ENCODE data around the gene FRS2. TPM values are rescaled to one million over a fixed set of nuclear protein-coding genes. Genes with fewer than 3 reads are reported as not detected.

Gene FRS2
- total RNA-seq, 2 donors from 2014 or later, result 35.0 to 39.1 TPM

DNA sequence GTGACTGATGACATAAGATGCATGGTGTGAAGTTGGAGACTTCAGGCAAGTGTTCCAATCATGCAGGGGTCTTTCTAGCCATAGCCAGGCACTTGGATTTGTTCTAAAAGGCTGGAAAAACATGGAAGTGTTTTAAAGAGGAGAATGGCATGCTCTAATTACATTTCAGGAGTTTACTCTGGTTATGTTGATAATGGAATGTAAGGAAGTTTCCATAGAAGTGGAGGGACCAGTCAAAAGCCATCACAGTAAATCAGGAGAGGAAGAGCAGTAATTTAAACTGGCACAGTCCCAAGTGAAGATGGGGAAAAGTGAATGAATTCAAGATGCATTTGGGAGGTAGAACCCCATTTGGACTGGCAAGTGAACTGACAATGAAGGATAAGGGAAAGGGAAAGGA lies 13.9 kb upstream of the FRS2 start:
- intact Hi-C loops (cut with DNase I), result no loop called here
- DNase-seq (ENCODE audit: low spot score), result no peak

DNA sequence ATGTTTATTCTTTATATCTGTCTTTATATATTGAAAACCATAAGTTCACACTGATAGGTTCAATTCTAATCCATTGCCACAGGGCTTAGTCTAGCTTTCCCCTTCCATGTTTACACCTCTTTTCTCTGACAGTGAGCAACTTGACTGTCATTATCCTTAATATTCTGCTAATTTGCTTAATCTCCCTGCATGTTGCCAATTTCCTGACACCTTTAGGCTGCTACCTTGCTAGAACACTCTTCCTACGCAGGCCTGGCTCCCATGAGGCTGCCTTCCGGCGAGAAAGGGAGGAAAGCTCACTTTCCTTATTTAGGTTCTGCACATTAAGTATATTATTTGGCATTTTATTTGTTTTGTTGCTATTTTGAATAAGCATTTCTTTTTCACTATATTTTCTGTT lies 12.8 kb upstream of the FRS2 start:
- DNase-seq (ENCODE audit: low spot score), result no peak
- intact Hi-C loops (cut with DNase I), result no loop called here

DNA sequence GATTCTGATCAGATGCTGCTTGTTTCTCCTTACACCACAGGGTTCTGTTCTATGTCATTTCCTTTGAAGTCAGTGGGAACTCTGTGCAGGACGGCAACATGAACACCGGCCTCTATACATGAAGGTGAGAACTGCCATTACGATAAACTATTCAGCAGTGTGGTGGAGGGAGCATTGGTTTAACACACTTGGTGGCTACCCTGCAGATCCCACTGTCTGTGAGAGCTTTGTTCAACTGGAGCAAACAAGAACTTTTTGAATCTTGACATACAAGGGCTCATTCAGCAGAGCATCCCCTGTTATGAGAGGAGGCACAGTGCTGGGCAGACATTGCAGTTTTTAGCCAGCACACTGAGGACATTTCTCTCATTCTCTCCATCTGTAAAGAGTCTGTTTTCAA lies 10.7 kb upstream of the FRS2 start:
- intact Hi-C loops (cut with DNase I), result no loop called here

DNA sequence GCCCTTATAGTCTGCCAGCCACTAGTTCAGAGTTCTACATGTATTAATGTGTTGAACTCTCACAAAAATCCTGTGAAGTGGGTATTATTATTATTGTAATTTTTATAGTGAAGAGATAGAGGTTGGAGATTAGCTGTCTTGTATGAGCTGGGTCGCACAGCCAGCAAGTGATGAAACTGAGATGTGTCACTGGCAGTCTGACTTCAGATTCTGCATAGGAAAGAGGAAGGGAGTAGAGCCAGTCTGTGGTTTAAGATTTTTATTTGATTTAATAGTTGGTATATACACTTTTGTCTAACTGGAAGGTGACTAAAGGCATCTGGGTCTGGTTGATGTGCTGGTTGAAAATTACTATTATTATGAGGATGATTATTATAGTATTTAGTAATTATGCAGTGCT lies 5.8 kb upstream of the FRS2 start:
- intact Hi-C loops (cut with DNase I), result no loop called here
- DNase-seq (ENCODE audit: low spot score), result no peak

More for the DNA sequence above, 10.7 kb upstream of the FRS2 start:
- no peak for DNase-seq (ENCODE audit: low spot score)

DNA sequence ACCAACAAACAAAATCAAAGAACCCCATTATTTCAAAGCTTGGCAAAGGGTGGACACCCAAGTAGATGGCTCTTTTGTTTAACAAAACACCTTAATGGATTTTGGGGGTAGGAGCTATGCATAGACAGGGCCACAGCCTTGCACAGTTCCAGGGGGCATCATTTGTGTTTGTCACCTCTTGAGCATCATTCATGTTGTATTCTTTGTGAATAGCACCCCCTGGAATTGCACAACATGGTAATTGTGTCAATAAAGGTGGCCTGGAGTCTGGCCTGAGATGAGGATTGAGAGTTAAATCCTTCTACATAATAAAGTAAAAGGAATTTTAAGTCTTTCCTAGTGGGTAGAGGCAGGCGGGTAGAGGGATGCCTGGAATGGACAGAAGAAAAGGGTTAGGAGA lies 3.3 kb upstream of the FRS2 start:
- DNase-seq (ENCODE audit: low spot score), result no peak
- intact Hi-C loops (cut with DNase I), result no loop called here

DNA sequence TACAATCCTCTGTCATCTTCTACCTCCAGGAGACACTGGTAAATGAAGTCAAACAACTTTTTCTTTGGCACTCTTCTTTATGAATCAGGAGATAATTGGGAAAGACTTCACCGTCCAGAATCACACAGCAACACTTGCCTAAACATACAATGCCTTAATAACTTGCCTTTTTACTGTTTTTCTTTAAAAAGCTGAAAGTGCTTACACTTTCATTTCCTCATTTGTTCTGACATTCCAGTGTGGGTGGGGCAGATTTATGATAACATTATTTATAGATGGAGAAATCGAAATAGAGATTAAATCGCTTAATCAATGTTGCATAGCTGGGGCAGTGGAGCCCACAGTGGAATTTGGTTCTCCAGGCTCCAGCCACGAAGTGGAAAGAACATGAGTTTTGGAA lies 2.8 kb upstream of the FRS2 start:
- DNase-seq (ENCODE audit: low spot score), result no peak
- intact Hi-C loops (cut with DNase I), result no loop called here

DNA sequence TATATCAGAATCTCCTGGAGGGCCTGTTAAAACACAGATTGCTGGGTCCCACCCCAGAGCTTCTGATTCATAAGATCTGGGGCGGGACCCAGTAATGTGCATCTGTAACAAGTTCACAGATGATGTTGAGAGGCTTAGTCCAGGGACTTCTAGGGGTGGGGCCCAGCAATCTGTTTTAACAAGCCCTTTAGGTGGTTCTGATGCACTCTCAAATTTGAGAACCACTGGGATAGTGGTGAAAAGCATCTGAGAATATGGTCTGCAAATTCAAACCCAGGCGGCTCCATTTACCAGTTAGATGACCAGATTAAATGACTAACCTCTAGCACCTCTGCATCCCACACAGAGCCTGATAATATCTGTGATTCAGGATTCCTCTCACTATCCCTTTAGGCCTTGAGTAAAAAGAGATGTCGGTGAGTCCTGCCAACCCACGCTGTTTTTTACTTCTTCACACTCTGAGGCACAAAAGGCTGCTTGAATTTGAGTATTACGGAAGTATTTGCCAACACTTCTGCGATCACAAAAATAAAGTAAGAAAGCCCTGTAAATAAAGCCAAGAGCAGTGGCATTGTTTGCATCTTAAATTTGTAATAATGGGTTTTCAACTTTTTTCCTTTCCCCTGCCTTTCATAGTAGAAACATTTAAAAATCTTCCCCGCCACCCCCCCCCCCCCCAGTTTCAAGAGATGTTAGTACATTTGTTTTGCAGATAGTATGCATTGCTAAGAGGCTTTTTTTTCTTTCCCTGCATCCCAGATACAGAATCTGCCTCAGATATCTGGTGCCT lies 1.8 kb upstream of the FRS2 start:
- no peak for DNase-seq (ENCODE audit: low spot score)
- intact Hi-C loops (cut with DNase I), result no loop called here

DNA sequence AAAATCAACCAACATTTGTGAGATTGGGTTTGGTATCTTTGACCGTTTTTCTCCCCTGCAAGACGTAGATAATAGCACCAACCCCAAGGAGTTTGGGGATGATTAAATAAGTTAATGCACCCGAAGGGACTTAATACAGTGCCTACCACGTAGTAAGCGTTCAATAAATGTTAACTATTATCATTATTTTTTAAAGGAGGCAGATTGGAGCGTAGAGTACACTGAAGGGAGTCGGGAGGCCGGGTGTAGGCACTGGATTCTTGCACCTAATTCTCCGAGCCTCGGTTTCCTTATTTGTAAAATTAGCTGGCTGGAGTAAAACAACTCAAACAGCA lies 367 bp upstream of the FRS2 start:
- intact Hi-C loops (cut with DNase I), result loop anchor here in 1 of 2 donors (5.0 kb wide), 1 partner anchor 102 kb away; no protein-coding TSS in a partner anchor
- no peak for DNase-seq (ENCODE audit: low spot score)

DNA sequence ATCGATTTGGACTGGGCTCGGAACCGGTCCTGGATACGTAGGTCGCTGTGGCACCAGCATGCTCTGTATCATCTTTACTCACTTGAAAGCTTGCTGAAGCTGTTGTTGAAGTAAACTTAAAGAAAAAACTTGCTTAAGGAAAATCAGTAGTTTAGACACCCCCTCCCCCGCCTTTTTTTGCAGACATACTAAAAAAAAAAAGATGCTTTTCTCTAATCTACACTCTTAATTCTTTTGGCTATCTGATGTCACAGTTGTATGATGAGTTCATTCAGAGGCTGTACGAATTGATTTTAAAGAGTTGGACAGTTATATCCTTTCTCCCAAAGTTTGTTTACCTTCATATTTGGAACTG lies 865 bp downstream of the FRS2 start:
- DNase-seq (ENCODE audit: low spot score), result no peak

DNA sequence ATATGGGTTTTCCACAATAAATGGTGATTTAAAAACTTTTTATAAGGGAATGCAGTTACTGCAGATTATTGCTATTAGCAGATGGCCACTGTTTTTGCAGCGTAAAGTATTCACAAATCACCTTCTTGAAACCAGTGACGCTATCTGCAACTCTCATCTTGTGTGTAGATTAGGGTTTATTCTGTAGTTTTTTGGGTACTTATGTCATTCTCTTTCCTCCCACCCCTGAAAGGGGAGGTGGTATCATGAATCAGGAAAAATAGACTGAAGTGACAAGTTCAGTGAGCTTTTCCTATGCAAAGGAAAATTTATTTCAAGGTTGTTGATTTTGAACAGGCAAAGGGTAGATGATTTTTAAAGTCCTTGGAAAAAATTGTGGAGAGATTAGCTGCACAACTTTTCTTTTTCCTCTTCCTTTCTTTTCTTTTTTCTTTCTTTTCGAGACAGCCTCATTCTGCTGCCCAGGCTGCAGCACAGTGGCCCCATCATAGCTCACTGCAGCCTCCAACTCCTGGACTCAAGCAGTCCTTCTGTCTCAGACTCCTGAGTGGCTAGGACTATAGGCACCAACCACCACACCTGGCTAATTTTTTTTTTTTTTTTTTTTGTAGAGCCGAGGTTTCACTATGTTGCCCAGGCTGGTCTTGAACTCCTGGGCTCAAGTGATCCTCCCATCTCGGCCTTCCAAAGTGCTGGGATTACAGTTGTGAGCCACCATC lies 1.6 kb downstream of the FRS2 start:
- DNase-seq (ENCODE audit: low spot score), result no peak
- intact Hi-C loops (cut with DNase I), result loop anchor here in 1 of 2 donors (5.0 kb wide), 1 partner anchor 100 kb away; no protein-coding TSS in a partner anchor

More for the DNA sequence above, 865 bp downstream of the FRS2 start:
- intact Hi-C loops (cut with DNase I), result loop anchor here in 1 of 2 donors (5.0 kb wide), 1 partner anchor 101 kb away; no protein-coding TSS in a partner anchor

DNA sequence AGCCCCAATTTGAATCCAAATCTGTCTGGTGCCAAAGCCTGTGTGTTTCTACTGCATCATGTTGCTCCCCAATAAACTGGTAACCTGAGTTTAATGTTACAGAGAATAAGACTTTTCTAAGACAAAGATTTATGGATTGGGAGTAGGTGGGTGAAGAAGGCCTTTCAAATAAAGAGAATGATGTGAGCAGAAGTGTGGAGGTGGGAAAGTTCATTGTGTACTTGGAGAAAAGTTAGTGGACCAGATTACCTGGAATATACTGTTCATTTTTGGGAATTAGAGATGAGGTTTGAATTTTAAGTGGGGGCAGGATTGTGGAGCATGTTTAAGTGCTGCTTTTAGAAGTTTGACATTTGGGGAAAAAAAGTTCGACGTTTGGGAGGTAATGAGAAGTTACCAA lies 3.1 kb downstream of the FRS2 start:
- DNase-seq (ENCODE audit: low spot score), result no peak
- intact Hi-C loops (cut with DNase I), result loop anchor here in 1 of 2 donors (5.0 kb wide), 1 partner anchor 99 kb away; no protein-coding TSS in a partner anchor

DNA sequence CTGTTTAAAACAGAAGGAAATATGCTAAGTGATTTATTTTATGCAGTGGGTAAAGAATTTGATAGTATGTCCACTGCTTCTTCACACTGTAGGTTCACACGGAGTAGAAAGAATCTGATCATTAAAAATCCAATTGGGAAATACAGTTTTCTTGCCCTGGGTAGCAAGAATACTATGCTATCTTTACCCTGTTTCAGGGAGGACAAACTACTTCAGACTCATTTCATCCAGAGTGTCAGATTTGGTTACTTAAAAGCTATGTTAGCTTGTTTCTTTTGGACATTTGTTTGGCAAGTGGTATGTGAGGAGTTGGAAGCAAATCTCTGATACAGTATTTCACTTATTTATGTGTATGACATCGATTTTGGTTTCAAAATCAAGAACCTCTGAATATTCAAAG lies 4.3 kb downstream of the FRS2 start:
- intact Hi-C loops (cut with DNase I), result loop anchor here in 1 of 2 donors (5.0 kb wide), 1 partner anchor 98 kb away; no protein-coding TSS in a partner anchor
- DNase-seq (ENCODE audit: low spot score), result no peak

DNA sequence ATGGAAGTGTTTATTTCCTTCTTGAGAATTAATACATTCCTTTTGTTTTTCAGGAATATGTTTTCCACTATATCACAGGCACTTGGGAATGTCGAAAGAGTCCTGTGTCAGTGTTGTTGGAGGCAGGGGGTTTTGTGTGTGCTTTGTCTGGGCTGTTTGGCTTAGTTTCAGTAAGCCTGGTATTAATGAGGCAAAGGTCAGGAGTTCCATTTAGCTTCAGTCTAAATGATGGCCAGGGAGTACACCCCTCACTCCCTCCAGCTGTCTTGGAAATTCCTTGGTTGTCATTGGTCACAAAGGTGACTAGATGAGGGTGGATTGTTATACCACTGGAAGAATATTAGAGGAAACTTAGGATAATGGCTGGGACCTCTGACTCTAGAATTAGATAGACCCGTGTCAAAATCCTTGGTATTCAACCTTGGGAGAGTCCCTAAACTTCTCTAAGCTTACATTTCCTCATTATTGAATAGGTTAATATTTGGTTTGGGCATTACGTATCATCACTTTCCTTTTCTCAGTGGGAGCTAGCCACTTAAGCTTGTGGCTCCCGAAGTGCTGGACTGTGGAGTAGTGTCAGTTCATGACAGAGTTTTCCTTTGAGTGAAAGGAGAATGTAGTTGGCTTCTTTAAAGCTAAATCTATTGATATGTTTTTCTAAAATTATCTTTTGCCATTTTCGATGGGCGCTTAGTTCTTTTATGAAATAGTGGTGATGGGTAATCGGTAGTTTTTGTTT lies 5.2 kb downstream of the FRS2 start:
- DNase-seq (ENCODE audit: low spot score), result no peak
- intact Hi-C loops (cut with DNase I), result no loop called here

DNA sequence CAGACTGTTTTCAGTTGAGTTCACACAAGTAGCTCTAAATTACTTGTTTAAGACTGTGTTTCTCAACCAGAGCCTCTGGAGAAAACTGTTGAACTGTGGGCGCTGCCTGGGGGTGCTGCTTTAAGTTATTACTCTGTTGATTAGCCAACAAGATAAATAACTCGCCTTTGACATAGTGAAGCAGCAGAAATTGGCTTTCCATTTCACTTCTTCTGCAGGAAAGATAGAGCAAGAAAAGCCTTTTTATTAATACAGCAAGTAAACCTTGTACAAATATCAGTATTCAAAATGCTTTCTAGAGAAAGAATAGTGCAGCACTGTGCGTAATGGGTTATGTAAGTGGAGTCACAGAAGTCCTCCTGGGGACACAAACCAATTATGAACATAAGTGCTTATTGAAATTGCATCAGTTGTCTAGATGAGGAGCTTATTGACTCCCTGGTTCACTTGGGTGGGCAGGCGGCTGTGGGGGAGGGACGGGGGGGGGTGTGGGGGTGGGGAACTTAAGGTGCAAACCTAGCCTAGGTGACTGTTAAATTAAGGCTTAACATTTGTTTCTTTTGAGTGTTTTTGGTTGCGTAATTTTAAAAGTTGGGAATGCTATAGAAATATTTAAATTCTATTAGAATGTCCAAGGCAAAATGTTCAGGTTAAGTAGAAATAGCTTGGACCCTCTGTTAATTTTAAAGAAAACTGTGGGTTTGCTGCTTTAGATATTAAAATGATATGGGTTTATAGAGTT lies 6.3 kb downstream of the FRS2 start:
- intact Hi-C loops (cut with DNase I), result no loop called here
- DNase-seq (ENCODE audit: low spot score), result no peak

DNA sequence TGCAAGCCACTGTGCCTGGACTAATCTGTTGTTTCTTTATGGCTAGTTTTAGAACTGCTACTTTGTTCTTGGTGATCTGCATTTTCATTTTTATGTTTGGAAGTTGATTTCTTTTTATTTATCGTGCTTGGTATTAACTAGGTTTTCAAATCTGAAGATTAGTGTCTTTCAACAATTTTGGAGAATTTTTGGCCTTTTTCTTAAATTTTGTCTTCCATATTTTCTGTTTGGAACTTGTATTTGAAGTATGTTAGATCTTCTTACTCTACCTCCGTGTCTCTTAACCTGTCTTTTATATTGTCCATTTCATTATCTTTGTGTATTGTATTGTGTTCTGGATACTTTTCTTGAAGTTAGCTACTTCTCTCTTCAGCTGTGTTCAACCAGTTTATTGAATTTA lies 9.5 kb downstream of the FRS2 start:
- no peak for DNase-seq (ENCODE audit: low spot score)
- intact Hi-C loops (cut with DNase I), result no loop called here

DNA sequence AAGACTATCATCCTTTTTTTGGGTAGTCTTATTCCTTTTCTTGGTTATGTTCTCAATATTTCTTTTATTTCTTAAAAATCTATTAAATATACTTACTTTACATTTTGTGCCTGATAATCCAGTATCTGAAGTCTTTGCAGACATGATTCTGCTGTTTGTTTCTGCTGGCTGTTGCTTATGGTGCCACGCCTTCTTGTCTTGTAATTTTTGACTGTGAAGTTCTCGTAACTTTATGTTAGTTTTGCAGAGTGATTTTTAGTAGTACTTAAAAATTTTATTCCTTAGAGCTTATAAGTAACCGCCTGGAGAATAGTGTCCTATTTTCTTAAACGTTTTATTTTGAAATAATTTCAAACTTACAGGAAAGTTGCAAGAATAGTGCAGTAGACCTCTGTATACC lies 10.5 kb downstream of the FRS2 start:
- intact Hi-C loops (cut with DNase I), result no loop called here
- no peak for DNase-seq (ENCODE audit: low spot score)

DNA sequence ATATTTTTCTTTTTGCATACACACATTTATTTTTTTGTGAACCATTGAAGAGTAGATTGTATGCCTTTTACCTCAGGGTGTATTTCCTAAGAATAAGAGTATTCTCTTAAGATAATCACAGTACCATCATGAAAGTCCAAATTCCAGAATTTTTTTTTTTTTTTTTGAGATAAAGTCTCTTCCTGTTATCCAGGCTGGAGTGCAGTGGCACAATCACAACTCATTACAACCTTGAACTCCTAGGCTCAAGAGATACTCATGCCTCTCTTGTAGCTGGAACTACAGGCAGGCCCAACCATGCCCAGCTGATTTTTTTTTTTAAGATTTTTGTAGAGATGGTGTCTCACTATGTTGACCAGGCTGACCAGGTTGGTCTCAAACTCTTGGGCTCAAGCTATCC lies 10.9 kb downstream of the FRS2 start:
- no peak for DNase-seq (ENCODE audit: low spot score)
- intact Hi-C loops (cut with DNase I), result no loop called here

DNA sequence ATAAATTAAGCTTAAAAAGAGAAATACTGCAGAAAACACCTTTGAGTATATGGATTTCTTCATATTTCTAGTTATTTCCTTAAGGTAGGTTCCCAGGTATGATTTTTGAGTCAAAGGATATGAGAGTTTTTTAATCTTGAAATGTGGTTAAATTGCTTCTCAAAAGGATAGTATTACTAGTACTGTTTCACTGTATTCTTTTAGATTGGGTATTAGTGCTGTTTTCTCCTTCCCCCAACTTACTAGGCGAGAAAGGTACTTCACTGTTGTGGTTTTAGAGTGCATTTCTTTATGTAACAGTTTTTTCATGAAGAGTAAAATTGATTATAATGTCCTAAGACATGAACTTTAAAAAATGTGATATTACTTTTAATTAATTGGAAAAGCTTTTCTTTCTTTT lies 13.5 kb downstream of the FRS2 start:
- intact Hi-C loops (cut with DNase I), result no loop called here

DNA sequence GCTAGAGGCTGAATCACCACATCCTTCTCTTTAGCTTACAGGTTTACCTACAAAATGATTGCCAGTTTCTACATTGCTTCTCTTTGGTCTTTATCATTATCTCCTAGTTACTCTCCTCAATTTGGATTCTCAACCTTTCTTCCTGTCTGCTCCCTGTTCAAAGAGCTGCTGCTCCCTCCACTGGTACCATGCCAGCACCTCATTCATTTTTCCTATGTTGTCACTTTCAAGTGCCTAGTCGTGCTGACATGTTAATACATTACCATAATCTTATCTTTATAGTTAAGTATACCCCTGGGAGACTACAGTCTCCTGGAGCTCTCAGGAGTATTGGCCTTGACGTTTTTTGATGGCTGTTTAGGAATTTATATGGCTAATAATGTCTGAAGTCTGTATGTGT lies 14.2 kb downstream of the FRS2 start:
- intact Hi-C loops (cut with DNase I), result no loop called here
- DNase-seq (ENCODE audit: low spot score), result no peak

More for the DNA sequence above, 13.5 kb downstream of the FRS2 start:
- no peak for DNase-seq (ENCODE audit: low spot score)
